ENCODE measurements around the gene PHACTR1.

The PHACTR1 gene

GRCh38 chr6:13072686-13073347 lies 356.2 kb downstream of the PHACTR1 start:
- DNase-seq (ENCODE audit: low read depth) = no peak

GRCh38 chr6:13074415-13075140 lies 358.0 kb downstream of the PHACTR1 start:
- DNase-seq (ENCODE audit: low read depth) = no peak

GRCh38 chr6:13075141-13075845 lies 358.7 kb downstream of the PHACTR1 start:
- DNase-seq (ENCODE audit: low read depth) = no peak

- DNase-seq (ENCODE audit: low read depth) = no peak
Measured at GRCh38 chr6:13076575-13076974, 360.0 kb downstream of the PHACTR1 start.

GRCh38 chr6:13077117-13077516 lies 360.6 kb downstream of the PHACTR1 start:
- no peak for DNase-seq (ENCODE audit: low read depth)

GRCh38 chr6:13079096-13079723 lies 362.6 kb downstream of the PHACTR1 start:
- no peak for DNase-seq (ENCODE audit: low read depth)

- no peak for DNase-seq (ENCODE audit: low read depth)
Measured at GRCh38 chr6:13080462-13081188, 364.1 kb downstream of the PHACTR1 start.

- DNase-seq (ENCODE audit: low read depth) = no peak
Measured at GRCh38 chr6:13081189-13081563, 364.6 kb downstream of the PHACTR1 start.

GRCh38 chr6:13089296-13089994 lies 372.9 kb downstream of the PHACTR1 start:
- no peak for DNase-seq (ENCODE audit: low read depth)

- DNase-seq (ENCODE audit: low read depth) = no peak
Measured at GRCh38 chr6:13091192-13091591, 374.6 kb downstream of the PHACTR1 start.

- no peak for DNase-seq (ENCODE audit: low read depth)
Measured at GRCh38 chr6:13094781-13095425, 378.3 kb downstream of the PHACTR1 start.

GRCh38 chr6:13096084-13096483 lies 379.5 kb downstream of the PHACTR1 start:
- no peak for DNase-seq (ENCODE audit: low read depth)

GRCh38 chr6:13097454-13097853 lies 380.9 kb downstream of the PHACTR1 start:
- DNase-seq (ENCODE audit: low read depth) = no peak

GRCh38 chr6:13098006-13098405 lies 381.4 kb downstream of the PHACTR1 start:
- DNase-seq (ENCODE audit: low read depth) = no peak

- no peak for DNase-seq (ENCODE audit: low read depth)
Measured at GRCh38 chr6:13098793-13099570, 382.4 kb downstream of the PHACTR1 start.

GRCh38 chr6:13099771-13100170 lies 383.2 kb downstream of the PHACTR1 start:
- no peak for DNase-seq (ENCODE audit: low read depth)

GRCh38 chr6:13101409-13101808 lies 384.8 kb downstream of the PHACTR1 start:
- DNase-seq (ENCODE audit: low read depth) = peak; percentile 3

- no peak for DNase-seq (ENCODE audit: low read depth)
Measured at GRCh38 chr6:13101985-13102384, 385.4 kb downstream of the PHACTR1 start.

GRCh38 chr6:13103169-13103568 lies 386.6 kb downstream of the PHACTR1 start:
- DNase-seq (ENCODE audit: low read depth) = no peak

- no peak for DNase-seq (ENCODE audit: low read depth)
Measured at GRCh38 chr6:13105139-13105538, 388.6 kb downstream of the PHACTR1 start.

Measured in amniotic epithelial cell (primary cell).